GM18870 (cell line): Measurements from ENCODE around the gene ARSB.
"Not testable (repeated sequence)": the region's sequence is repeated elsewhere in the genome, so short reads cannot be mapped to it uniquely, and the experiment has no call there.

ENCODE experiments used
- ATAC-seq: cut with Tn5 transposase; IDR thresholded peaks from one replicate; pipeline ENCODE4 v1.9.1; 2021; ENCODE audit warnings: moderate library complexity; ENCODE audit not compliant: unreplicated experiment

Gene ARSB

DNA sequence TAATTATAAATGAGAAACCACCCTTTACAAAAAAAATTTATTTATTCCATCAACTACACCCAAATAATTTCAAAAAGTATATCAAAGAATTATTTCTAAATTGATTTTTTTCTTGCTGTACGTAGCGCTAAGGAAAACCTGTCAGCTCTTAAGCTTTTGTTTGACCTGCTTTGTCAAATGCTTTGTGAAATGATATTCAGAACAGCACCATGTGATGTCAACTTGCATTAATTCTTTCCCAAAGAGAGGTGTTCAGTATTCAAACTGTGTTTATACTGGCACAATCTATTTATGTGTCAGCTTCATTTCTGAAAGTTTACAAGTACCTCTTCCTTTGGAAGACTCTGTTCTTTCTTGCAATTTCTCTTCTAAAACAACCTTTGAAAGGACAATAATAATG lies 12.0 kb upstream of the ARSB start:
- no peak for ATAC-seq

DNA sequence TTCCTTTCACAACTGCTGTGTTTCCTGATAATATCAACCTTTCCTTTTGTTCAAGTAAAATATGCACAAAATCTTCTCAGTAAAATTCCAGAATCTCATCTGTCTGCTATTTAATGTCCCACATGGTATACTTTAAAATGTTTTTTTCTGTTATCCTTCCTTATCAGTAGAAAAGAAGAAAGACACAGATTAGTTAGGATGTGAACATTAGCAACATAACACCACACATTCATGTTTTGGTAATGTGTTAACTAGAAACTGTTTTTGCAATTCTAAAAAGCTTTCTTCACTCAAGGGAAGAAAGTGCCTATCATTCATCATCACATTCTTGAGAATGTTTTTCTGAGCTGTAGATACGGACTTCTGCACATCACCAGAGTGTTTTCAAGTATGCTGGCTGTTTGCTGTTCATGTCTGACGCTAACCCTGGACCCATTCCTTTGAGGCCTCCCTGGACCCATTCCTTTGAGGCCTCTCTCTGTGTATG lies 10.5 kb upstream of the ARSB start:
- ATAC-seq, result no peak

DNA sequence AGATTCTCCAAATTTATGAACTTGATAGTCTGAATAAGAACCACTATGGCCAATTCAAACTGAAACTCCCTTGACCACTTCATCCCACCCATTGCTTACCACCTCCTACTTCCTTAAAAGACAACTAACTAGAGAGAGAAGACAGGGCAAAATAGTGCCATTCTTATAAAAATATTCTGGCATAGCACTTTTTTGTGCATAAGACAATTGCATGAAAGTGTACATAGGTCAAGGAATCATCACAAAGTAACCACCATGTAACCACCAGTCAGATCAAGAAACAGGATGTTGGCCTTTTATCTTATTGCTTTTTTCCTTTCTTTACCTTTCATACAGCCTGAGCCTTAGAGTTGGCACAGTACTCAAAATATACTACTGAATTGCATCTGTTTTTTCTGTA lies 8.1 kb upstream of the ARSB start:
- no peak for ATAC-seq

DNA sequence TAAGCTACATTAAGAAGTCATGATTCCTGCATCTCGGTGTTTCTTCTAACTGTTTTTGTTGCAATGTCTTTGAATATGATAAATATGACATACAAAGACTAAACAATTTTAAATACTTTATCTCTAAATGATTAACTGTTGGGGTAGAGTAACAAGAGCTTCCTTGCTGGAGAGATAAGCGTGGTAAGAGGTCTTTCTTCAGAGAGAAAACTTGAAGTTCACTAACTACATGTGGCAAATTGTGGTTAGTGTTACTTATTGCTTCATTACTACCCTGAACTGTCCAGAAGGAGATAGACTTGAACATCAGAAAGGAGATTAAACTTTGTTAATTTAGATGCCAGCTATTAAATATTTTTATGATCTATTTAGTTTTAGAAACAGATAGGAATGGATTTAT lies 7.0 kb upstream of the ARSB start:
- ATAC-seq, result no peak

DNA sequence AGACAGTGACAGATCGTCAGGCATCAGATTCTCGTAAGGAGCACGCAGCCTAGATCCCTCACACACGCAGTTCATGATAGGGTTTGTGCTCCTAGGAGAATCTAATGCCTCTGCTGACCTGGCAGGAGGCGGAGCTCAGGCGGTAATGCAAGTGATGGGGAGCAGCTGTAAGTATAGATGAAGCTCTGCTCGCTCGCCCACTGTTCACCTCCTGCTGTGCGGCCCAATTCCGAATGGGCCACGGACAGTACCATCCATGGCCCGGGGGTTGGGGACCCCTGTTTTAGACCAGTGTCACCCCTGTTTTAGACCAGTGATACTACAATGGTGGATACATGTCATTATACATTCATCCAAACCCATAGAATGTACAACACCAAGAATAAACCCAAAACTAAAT lies 4.0 kb upstream of the ARSB start:
- ATAC-seq, result no peak

DNA sequence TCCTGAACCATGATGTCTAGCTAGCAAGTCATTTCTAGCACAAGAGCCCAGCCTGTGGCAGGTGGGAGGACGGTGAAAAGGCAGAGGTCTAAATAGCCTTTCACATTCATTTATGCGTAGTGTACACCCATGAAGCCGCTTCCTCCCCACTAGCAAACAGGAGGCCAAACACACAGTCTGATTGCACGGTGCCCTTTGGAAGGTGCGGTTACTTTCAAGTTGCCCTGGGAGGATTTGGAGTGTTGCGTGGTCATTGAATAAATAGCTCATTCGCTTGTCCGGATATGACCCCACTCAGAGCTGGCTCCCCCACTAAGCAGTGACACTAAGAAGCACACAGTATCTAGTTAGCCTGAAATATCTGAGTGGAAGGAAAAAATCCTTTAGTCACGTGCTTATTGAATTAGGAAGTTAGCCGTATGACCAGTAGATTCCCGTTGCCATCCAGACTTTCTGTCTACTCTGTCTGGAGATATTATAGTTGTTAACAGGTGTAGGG lies 664 bp upstream of the ARSB start:
- ATAC-seq, result peak; percentile 46

DNA sequence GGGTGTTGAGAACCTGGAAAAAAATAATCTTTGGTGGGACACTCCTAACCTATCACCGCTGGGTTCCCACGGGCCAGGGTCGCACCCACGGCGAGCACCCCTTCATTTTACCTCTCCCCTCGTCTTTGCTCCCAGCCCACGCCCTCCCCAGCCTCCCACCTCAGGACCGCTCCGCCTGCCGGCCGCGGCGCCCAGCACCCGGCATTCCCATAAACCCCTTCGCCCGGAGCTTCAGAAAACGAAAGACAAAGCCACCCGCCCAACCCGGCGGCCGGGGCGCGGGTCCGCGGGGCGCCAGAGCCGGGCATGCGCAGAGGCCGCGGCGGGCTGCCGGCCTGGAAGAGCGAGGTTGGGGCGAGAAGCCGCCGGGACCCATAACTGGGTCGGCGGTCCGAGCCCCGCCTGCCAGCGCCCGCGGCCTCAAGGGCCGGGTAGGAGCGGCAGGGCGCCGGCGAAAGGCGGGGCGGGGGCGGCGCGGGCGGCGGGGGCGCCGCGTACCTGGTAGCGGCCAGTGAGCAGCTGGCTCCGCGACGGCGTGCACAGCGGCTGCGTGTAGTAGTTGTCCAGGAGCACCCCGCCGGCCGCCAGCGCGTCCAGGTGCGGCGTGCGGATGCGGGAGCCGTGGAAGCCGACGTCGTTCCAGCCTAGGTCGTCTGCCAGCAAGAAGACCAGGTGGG lies 533 bp downstream of the ARSB start:
- peak; percentile 40 for ATAC-seq

DNA sequence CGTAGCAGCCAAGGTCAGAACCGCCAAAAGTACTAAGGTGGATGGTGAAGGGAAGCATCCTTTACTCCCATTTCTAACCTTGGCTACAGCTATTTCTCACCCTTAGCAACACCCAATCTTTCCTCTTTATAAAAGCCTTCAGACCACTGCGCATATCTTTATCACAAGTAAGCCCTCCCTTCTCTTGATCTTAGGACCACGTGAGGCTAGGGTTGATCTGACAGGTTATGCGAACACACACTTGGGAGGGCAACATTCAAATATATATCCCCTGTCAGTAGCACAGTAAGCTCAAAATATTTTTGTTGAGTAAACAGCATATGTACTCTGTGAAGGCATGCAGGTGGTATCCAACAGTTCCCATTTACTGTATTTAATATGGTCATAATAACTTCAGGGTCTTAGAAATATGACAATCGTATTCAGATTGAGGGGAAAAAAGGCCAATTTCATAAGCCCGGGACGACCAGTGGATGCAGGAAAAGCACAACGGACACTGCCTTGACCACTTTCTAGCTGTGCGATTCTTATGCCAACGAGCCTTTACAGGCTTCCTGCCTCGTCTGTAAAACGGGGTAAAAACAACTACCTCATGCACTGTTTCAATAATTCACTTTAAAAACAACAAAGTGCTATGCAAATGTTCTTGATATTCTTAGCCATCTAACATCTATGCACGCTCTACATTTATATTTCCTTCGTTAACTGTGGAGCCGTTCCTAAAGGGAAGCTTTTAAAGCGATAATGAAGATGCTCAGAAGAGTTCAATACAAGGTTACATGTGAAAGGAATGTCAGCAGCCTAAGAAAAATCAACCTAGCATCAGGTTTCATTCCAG lies 1.3 kb downstream of the ARSB start:
- peak; percentile 8 for ATAC-seq

DNA sequence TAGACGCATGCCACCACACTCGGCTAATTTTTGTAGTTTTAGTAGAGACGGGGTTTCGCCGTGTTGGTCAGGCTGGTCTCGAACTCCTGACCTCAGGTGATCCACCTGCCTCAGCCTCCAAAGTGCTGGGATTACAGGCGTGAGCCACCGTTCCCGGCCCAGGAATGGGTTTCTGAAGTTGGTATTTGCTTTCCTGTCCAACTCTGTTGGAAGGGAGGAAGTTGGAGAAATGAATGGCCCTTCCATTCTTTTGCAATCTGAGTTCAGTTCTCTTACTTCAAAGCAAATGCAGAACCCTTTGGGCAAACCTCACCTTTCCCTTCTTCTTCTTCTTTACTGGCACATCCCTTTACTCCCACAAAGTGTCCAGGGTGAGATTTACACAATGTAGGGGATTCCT lies 1.9 kb downstream of the ARSB start:
- not testable (repeated sequence) for ATAC-seq

DNA sequence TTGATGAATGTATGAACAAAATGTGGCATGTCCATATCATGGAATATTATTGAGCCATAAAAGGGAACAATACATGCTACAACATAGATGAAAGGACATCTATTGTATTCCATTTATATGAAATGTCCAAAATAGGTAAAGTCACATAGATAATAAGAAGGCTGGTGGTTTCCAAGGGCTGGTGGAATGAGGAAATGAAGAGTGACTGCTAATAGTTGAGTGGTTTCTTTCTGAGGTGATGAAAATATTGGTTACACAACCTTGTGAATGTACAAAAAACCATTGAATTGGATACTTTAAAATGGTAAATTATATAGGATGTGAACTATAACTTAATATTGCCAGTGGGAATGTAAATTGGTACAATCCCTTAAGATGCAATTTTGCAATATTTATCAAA lies 5.2 kb downstream of the ARSB start:
- no peak for ATAC-seq

DNA sequence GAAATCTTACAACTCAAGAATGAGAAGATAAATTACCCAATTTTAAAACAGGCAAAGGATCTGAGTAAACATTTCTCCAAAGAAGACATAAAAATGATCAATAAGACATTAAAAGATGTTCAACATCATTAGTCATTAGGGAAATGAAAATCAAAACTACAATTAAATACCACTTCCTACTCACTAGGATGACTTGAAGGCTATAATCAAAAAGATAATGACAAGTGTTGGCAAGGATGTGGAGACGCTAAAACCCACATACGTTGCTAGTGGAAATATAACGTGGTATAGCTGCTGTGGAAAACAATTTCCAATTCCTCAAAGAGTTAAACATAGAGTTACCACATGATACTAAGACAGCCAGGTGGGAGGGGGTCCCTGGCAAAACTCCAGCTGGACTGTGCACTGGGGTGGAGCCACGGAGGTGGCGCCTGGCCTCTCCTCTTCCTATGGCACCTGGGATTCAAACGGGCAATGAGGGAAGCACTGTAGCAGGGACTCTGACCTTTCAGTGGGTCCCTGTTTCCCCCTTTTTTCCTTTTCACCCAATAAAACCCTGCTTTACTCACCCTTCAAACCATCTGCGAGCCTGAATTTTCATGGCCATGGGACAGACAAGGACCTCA lies 5.9 kb downstream of the ARSB start:
- ATAC-seq, result no peak

DNA sequence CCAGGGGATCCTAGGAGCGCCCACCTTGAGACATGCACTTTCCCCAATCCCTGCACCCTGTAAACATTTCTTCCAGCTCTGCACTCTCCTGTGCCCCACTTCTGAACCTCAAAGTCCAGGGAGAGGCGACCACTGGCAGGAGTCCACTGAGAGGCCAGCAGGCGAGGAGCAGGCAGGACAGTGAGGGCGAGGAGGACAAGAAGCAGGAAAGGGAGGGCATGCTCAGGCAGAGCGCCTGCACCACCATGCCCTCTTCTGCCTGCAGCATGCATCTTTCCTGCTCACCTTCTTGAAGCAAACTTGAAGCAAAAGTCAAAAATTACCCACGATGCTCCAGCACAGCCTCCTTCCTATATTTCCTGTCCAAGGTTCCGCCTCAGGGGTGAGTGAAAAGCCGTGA lies 10.1 kb downstream of the ARSB start:
- no peak for ATAC-seq

DNA sequence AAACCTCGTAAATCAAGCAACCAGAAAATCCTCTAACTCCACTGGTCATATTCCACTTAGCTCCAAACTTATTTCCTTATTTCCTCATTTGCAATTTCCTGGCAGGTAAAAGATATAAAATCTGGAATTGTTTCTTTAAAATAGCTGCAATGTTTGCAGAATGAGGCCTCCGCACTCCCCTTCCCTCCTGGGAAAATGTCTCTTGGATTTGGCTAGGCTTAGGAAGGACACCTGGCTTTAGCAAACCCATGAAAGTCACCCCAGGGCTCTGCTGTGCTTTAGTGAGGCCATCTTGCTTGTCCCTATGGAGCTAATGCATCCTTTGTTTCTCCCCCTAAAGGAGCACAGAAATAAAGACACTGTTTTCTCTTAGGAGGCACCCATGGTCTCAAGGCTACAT lies 10.5 kb downstream of the ARSB start:
- no peak for ATAC-seq

DNA sequence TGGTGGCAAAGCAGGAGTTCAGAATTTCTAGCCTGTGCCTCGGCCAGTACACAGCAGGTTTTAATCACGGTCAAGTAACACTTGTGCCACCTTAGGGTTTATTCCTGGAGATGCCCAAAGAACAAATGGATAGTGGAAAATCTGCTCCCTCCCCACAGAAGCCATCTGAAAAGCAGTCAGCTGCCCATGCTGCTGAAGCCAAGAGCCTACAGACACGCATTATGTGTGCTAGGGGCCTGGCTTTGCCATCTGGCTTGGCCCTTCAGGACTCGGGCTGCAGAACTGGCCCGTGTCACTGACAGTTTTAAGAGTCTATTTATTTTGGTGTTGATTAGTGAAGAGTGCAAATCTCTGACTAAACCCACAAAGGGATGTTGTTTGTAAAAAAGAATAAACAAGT lies 11.1 kb downstream of the ARSB start:
- no peak for ATAC-seq

DNA sequence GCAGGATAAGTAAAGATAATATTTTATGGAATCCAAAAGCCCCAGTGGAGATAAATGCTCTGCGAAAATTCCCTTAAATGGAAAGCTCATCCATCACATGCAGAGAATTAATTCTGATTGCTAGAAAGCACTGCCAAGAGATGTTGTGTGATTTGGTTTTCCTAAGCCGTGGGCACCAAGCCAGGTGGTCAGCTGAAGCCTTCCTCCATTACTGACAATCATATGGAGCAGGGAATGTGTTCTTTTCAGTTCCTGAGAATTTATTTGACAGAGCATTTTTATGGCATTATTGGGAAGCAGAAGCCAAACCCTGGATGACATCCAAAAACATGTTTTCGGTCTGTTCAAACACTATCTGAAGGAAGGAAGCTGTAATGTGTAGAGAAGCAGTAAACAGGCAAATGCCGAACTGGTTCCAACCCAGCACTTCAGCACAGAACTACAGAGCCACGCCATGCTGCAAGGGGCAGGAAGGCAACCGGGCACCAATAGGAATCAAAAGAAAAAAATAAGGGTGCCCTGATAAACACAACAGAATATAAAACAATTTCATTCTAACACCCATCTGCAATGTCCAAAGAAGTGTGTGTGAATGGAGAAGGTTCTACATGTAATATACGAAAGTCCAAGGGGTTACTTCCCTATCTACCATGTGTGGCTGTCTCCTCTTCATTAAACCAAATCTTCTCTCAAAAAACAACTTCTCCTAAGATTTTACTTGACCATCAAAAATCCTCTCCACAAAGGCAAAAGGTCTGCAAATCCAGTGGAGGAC lies 12.3 kb downstream of the ARSB start:
- no peak for ATAC-seq

DNA sequence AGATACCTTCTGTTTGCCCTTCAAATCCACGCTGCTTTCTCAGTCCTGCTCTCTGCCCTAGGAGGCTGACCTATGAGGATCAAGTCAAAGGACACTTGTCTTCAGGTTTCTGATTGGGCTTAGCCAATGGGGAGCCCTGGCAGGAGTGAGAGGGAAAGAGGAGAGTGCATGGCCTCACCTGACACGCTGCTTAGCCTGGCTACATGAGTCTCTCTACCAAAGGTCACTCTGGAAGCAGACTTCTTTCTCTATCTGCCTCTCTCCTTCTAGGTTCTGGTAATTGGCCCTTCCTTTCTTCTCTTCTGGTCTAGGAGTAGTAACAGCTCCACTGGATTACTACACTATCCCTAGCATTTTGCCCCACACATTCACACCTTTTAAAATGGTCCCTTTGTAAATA lies 13.1 kb downstream of the ARSB start:
- no peak for ATAC-seq

DNA sequence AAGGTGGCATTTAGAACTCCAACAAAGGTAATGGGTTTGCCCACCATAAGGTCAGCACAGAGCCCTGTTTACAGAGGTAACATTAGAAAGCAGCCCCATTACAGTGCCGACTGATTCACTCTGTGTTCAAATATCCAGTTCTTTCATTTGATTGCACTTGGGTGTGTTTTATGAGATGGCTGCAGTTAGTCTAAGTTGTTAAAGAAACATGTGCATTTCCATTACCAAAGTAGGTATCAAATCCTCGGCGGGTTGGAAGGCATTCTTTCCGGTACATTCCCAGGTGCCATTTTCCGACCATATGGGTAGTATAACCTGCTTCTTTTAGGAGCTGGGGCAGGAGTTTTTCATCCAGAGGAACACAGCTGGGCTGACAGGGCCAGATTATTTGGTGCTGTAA lies 16.3 kb downstream of the ARSB start:
- no peak for ATAC-seq

DNA sequence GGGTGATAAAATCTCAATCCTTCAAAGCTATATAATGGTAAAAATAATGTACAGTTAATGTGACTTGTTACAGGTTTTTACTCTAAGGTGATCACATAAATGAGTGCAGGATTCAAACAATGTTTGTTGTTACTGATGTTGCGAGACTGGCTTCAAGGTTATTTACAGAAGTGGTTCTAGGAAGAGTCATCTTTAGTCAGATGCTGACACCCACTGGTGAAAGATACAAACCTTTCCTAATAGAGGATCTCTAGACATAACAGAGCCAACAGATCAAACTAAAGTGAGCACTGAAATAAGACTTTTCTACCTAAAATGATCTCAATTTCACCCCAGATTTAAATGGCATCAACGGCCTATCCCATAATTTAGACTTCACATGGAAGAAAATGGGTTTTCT lies 20.2 kb downstream of the ARSB start:
- ATAC-seq, result no peak

DNA sequence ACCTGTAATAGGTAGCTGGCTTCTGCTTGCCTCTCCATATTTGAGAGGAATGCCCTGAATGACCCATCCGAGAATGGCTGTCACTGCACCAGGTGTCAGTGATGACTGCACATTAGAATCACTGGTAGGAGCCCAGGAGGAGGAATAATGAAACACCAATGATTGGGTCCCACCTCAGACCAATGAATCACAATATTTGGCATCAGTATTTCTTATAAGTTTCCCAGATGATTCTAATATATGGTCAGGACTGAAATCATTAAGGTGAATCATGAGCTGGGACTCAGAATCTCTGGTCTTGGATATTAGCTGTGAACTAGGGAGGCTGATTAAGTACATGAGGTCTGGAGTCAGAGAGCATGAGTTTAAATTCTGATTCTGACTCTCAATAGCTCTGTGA lies 23.4 kb downstream of the ARSB start:
- no peak for ATAC-seq

DNA sequence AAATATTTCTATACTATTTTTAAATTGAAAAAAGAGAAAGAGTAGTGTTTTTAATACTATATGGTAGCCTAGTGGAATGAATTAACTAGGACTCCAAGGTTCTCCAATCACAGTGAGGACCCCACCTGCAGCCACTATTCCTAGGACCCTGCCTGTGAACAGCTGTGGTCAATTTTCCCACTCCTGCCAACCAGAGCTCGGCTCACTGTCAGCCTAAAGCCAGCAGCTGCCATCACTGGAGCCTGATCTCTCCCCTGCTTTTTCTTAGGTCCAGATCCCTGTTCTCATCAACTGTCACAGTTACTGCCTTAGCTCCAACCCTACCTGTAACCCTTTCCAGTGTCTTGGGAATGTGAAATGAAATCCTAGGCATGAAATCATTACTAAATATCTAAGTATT lies 25.3 kb downstream of the ARSB start:
- ATAC-seq, result no peak
